Left lobe of liver (tissue), 2 donors: ENCODE results near the gene TIMM50. TPM values are rescaled to one million over a fixed set of nuclear protein-coding genes. Genes with fewer than 3 reads are reported as not detected.
"Not testable (repeated sequence)": the region's sequence is repeated elsewhere in the genome, so short reads cannot be mapped to it uniquely, and the experiment has no call there.

Source experiments
- ATAC-seq: fragments of 200-7000 bp; cut with Tn5 transposase; one replicate; pipeline ENCODE4 v1.9.1; 2020; ENCODE audit warnings: mild to moderate bottlenecking, moderate library complexity
- DNase-seq: peaks from one replicate; pipeline ENCODE4 v3.0.0-alpha.2; 2020; ENCODE audit warnings: low spot score
- total RNA-seq: library from RNA; stranded (reverse); gene quantifications from one replicate; pipeline ENCODE4 v1.2.1, GENCODE V29; 2021
- donor health status: DM: no; HTN: no; CAD: no; lungs with moderate emphysema.
- donor health status: DM: no; HTN: yes; CAD: no.

The TIMM50 gene
- total RNA-seq, 1 donor from 2014 or later: 31.7 TPM

GRCh38 chr19:39469036-39469435 is 11.6 kb upstream of the TIMM50 start:
- DNase-seq (no peak), ATAC-seq (no peak)

GRCh38 chr19:39469567-39469966 is 11.1 kb upstream of the TIMM50 start:
- no peak for DNase-seq
- no peak for ATAC-seq

- DNase-seq (no peak), ATAC-seq (no peak)
Measured at GRCh38 chr19:39470724-39471339, 9.8 kb upstream of the TIMM50 start.

GRCh38 chr19:39471756-39472536 is 8.7 kb upstream of the TIMM50 start:
- ATAC-seq (no peak), DNase-seq (no peak)

GRCh38 chr19:39472746-39473442 is 7.7 kb upstream of the TIMM50 start:
- ATAC-seq (peak; percentile 10), DNase-seq (no peak)

GRCh38 chr19:39473443-39473960 is 7.1 kb upstream of the TIMM50 start:
- no peak for DNase-seq
- peak; percentile 7 for ATAC-seq

- ATAC-seq (peak; percentile 73), DNase-seq (no peak)
Measured at GRCh38 chr19:39474139-39474620, 6.5 kb upstream of the TIMM50 start.

- DNase-seq (no peak), ATAC-seq (no peak)
Measured at GRCh38 chr19:39475748-39476147, 4.9 kb upstream of the TIMM50 start.

- ATAC-seq, DNase-seq: not testable (repeated sequence)
Measured at GRCh38 chr19:39479319-39479801, 1.3 kb upstream of the TIMM50 start.

GRCh38 chr19:39479916-39480315 is 722 bp upstream of the TIMM50 start:
- no peak for ATAC-seq
- DNase-seq: no peak

- DNase-seq (no peak), ATAC-seq (no peak)
Measured at GRCh38 chr19:39481229-39481545, 549 bp downstream of the TIMM50 start.

GRCh38 chr19:39481676-39482075 is 1.0 kb downstream of the TIMM50 start:
- ATAC-seq (no peak), DNase-seq (no peak)

GRCh38 chr19:39483141-39483540 is 2.5 kb downstream of the TIMM50 start:
- ATAC-seq (no peak), DNase-seq (no peak)

GRCh38 chr19:39489756-39490155 is 9.1 kb downstream of the TIMM50 start:
- peak; percentile 24 for ATAC-seq
- DNase-seq: no peak

GRCh38 chr19:39492225-39492624 is 11.6 kb downstream of the TIMM50 start:
- ATAC-seq (no peak), DNase-seq (no peak)

- ATAC-seq (no peak), DNase-seq (no peak)
Measured at GRCh38 chr19:39492788-39493187, 12.2 kb downstream of the TIMM50 start.

GRCh38 chr19:39494661-39495060 is 14.0 kb downstream of the TIMM50 start:
- ATAC-seq (no peak), DNase-seq (no peak)

GRCh38 chr19:39496063-39496462 is 15.4 kb downstream of the TIMM50 start:
- DNase-seq (no peak), ATAC-seq (no peak)

GRCh38 chr19:39497701-39497995 is 17.0 kb downstream of the TIMM50 start:
- DNase-seq (no peak), ATAC-seq (no peak)

- ATAC-seq (peak; percentile 40), DNase-seq (no peak)
Measured at GRCh38 chr19:39497996-39498797, 17.6 kb downstream of the TIMM50 start.
